Measurements from ENCODE around the gene APOBEC3A. TPM values are rescaled to one million over a fixed set of nuclear protein-coding genes. Genes with fewer than 3 reads are reported as not detected.
"Not testable (repeated sequence)": the region's sequence is repeated elsewhere in the genome, so short reads cannot be mapped to it uniquely, and the experiment has no call there.

Gene APOBEC3A
- total RNA-seq, 3 donors from 2014 or later = 0.92 to 23.6 (median 2.5) TPM

DNA sequence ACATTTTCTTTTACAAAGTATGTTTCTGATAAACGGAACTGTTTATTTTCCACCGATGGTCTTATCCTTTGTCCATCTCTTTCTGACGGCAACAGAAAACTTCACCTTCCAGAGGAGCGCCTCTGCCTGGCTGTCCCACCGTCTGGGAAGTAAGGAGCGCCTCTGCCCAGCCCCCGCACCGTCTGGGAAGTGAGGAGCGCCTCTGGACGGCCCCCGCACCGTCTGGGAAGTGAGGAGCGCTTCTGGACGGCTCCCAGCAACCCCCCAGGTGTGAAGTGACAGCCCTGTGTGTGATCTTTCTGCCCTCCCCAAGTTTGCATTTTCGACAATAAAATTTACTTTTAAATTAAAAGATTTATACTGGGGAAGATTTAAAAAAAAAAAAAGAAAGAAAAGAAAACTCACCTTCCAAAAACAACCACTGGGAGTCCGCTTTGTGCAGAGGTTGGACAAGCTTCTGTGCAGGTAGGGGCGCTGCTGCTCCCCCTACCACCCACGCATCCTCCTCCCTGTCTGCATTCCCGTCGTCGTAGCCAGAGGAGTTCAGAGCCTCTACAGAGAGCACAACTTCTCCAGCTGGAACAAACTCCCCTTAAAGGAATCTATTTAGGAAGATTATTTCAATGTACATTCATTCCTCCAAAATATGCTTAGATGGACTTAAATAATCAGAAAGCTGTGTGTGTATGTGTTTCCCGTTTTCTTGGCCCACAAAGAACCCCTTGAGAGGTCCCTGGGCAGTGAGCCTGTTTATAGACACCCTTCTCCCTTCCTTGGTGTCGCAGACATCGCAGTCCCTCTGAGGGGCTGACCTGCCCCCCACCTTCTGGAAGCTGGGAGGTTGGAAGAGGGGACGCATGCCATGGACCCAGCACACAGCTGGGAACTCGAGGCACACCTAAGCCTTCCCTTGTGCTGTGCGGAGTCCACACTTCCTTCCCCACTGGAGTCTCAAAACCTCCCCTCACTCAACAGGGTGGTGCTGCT lies 23.9 kb downstream of the APOBEC3A start:
- intact Hi-C loops (cut with DNase I, micrococcal nuclease) = no loop called here
- no peaks in the 10 kb centered on the region for H3K4me1 ChIP-seq (ENCODE audit: low read depth)
- TF ChIP-seq CTCF (IDR thresholded peaks at IDR 0.05) = no peak

DNA sequence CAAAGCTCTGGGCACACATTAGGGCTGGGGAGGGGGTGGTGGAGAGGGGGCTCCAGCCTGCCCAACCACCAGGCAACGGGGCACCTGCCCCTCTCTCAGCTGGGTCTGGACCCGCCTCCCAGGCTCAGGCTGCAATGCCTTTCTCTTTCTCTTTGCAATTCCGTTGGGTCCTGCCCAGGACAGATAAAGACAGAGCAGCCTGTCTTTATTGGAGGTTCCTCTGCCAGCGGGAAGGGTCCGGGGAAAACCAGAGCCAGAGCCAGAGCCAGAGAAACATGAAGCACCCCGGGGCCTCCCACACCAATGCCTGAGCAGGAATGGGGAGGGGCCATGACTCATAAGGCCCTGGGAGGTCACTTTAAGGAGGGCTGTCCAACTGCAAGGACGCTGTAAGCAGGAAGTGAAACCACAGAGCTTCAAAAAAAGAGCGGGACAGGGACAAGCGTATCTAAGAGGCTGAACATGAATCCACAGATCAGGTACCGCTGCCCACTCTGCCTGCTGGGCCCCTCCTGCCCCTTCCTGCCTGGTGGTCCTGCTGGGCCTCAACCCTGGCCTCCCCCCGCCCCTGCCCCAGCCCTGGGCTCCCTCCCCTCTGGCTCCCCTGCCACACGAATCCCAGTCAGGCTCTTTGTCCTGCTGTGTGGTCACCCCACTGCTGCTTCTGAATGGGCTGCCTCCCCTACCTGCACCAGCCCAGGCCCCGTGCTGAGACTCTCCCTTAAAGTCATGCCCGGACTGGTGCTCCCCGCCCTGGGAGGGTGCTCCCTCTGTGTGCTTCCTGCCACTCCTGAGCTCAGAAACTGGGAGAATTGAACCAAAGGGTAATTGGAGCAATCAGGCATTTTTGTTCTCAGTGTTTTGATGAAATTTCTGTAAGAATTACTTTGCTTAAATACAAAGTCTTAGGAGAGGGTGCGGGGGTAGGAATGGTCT lies 24.9 kb downstream of the APOBEC3A start, which contains the start of gene APOBEC3B:
APOBEC3B (plus strand) TSS at position 356 of the 936 bp plus-strand sequence; CDS start at position 463, 107 bp downstream.
- Histone ChIP-seq H3K4me3 (no peak within 1 kb of the TSS), H3K9me3 (no peaks in the 10 kb centered on the region), H3K36me3 (ENCODE audit: low read depth) (no peaks in the 10 kb centered on the region), H3K4me1 (ENCODE audit: low read depth) (no peaks in the 10 kb centered on the region)
- intact Hi-C loops (cut with DNase I, micrococcal nuclease) = no loop called here
- ATAC-seq = peak; percentile 92
- DNase-seq = peak; percentile 79 to 95 (median 89)
- no peak for TF ChIP-seq CTCF (IDR thresholded peaks at IDR 0.05)

More for the DNA sequence above, 23.9 kb downstream of the APOBEC3A start:
- no peaks in the 10 kb centered on the region for H3K36me3 ChIP-seq (ENCODE audit: low read depth)
- ATAC-seq (peak; percentile 46), DNase-seq (peak in 2 of 3 donors; percentile 59 to 61)
- H3K4me3 ChIP-seq = no peak overlapping the region
- no peaks in the 10 kb centered on the region for H3K9me3 ChIP-seq

- TF ChIP-seq CTCF (IDR thresholded peaks at IDR 0.05) = no peak
- intact Hi-C loops (cut with DNase I, micrococcal nuclease) = no loop called here
- DNase-seq (no peak), ATAC-seq (no peak)
- no peak overlapping the region for H3K4me3 ChIP-seq
- H3K4me1 ChIP-seq (ENCODE audit: low read depth) = no peaks in the 10 kb centered on the region
- no peaks in the 10 kb centered on the region for H3K9me3 ChIP-seq
- no peaks in the 10 kb centered on the region for H3K36me3 ChIP-seq (ENCODE audit: low read depth)
Measured at GRCh38 chr22:38984224-38984623, 26.8 kb downstream of the APOBEC3A start.

DNA sequence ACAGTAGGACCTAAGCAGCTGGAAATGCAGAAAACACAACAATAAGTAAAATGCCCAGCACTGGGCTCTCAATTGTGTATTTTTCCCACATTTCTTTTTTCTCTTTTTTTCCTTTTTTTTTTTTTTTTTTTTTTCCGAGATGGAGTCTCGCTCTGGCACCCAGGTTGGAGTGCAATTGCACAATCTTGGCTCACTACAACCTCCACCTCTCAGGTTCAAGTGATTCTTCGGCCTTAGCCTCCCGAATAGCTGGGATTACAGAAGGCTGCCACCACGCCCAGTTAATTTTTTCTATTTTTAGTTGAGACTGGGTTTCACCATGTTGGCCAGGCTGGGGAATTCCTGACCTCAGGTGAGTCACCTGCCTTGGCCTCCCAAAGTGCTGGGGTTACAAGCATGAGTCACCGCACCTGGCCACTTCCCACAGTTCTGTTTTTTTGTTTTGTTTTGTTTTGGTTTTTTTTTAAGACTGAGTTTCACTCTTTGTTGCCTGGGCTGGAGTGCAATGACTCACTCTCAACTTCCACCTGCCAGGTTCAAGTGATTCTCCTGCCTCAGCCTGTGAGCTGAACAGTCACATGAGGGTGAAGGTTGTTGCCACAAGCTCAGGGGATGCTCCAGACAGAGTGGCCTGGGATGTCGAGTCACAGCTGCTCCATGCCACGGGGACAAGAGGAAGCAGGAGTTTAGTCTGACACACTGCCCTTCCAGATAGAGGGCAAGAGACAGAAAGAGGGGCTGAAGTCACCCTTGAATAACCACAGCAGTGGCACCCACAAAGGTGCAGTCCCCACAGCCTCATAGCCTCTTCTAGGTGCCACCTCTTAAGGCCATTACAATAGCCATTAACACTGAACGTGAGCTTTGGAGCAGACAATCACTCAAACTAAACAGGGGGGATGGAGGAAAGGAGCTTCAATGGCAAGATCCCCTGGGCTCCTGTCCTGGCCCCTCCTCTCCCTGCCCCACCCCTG lies 27.7 kb downstream of the APOBEC3A start:
- DNase-seq (peak in 2 of 3 donors; percentile 62 to 77), ATAC-seq (peak; percentile 70)
- H3K4me1 ChIP-seq (ENCODE audit: low read depth); intact Hi-C loops (cut with DNase I, micrococcal nuclease); H3K4me3 ChIP-seq; H3K36me3 ChIP-seq (ENCODE audit: low read depth); H3K9me3 ChIP-seq: not testable (repeated sequence)

- no peaks in the 10 kb centered on the region for H3K9me3 ChIP-seq
- no peaks in the 10 kb centered on the region for H3K4me1 ChIP-seq (ENCODE audit: low read depth)
- intact Hi-C loops (cut with DNase I, micrococcal nuclease) = no loop called here
- no peak for ATAC-seq
- no peak for TF ChIP-seq CTCF (IDR thresholded peaks at IDR 0.05)
- peak in 1 of 3 donors; percentile 14 for DNase-seq
- H3K36me3 ChIP-seq (ENCODE audit: low read depth) = no peaks in the 10 kb centered on the region
- no peak overlapping the region for H3K4me3 ChIP-seq
Measured at GRCh38 chr22:38986629-38987028, 29.2 kb downstream of the APOBEC3A start.

Data from mucosa of descending colon (tissue), 3 donors.